ENCODE measurements around the gene GTF3C5.

- TF ChIP-seq EZH2 (IDR thresholded peaks at IDR 0.05; ENCODE audit: borderline replicate concordance, low read length) = no peak
- no peak for TF ChIP-seq CTCF (conservative IDR thresholded peaks at IDR 0.05 in 1 of 2, IDR thresholded peaks at IDR 0.05 in 1 of 2; ENCODE audit: extremely low read depth in 1 of 2, insufficient read depth in 1 of 2, low read depth in 1 of 2, low read length in 2 of 2)
Measured at GRCh38 chr9:133054966-133055365, 24.2 kb downstream of the GTF3C5 start.

Measured in mammary epithelial cell (primary cell).